ENCODE results near the gene RCOR2. TPM values are rescaled to one million over a fixed set of nuclear protein-coding genes. Genes with fewer than 3 reads are reported as not detected.

RCOR2 gene
- total and polyA plus RNA-seq, 12 donors, result 0.33 to 4.5 (median 1.2) TPM; not detected in 2

DNA sequence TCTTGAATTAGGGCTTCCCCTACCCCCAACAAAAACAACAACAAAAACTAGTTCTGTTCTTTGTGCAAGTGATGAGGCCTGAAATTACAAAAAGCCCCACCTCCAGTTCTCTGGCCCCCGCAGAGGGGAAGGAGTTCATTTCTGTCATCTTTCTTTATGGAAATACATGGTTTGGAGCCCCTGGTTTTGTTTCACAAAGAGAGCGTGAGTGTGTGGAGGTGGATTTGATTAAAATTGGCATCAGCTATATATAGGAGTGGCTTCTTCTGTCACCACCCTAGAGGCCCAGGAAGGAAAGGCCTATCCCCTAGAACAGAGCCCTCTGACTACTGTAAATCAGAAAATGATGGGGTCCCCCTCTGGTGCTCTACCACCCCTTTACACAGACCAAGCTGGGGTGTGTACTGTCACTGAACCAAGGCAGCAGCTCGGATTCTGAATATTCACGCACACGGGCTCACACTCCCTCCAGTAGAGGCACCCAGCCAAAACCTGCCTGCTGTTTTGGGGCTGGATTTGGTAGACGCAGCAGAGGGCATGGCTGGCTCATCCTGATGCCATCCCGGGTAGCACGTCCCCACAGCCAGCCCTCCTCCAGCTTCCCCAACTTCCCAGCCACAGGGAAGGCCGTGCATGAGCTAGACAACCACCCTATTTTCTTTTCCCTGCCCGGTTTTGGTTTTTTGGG is 19.4 kb downstream of the RCOR2 start:
- H3K9me3 ChIP-seq (replicated peaks in 1 of 3), result no peaks in the 10 kb centered on the region
- peaks cover 0 to 76% of the 10 kb centered on the region in 2 donors for H3K36me3 ChIP-seq (replicated peaks in 1 of 2)
- intact Hi-C loops (cut with DNase I), result no loop called here
- 81 to 94% (median 91%) methylated on average over 8 to 10 of the region's 10 CpGs for WGBS, 4 donors
- no peak for DNase-seq
- H3K27me3 ChIP-seq, result no peaks in the 10 kb centered on the region
- no peaks in the 10 kb centered on the region for H3K4me1 ChIP-seq (replicated peaks in 1 of 2)
- no peak overlapping the region for H3K27ac ChIP-seq
- TF ChIP-seq POLR2A (IDR thresholded peaks at IDR 0.05), result no peak
- no peak for TF ChIP-seq CTCF (IDR thresholded peaks at IDR 0.05)
- no peak overlapping the region for H3K4me3 ChIP-seq

- WGBS, 4 donors, result 71 to 76% (median 72%) methylated on average over 4 of the region's 4 CpGs
- TF ChIP-seq POLR2A (IDR thresholded peaks at IDR 0.05) (no peak), CTCF (IDR thresholded peaks at IDR 0.05) (no peak)
- intact Hi-C loops (cut with DNase I), result no loop called here
- Histone ChIP-seq H3K4me3 (no peak overlapping the region), H3K36me3 (replicated peaks in 1 of 2) (peaks cover 0 to 63% of the 10 kb centered on the region in 2 donors), H3K27ac (no peak overlapping the region), H3K9me3 (replicated peaks in 1 of 3) (no peaks in the 10 kb centered on the region), H3K27me3 (no peaks in the 10 kb centered on the region), H3K4me1 (replicated peaks in 1 of 2) (no peaks in the 10 kb centered on the region)
- DNase-seq, result no peak
Measured at GRCh38 chr11:63896071-63896470, 20.9 kb downstream of the RCOR2 start.

- peaks cover 0 to 36% of the 10 kb centered on the region in 2 donors for H3K36me3 ChIP-seq (replicated peaks in 1 of 2)
- no peaks in the 10 kb centered on the region for H3K9me3 ChIP-seq (replicated peaks in 1 of 3)
- H3K4me3 ChIP-seq, result no peak overlapping the region
- TF ChIP-seq POLR2A (IDR thresholded peaks at IDR 0.05) (no peak), CTCF (IDR thresholded peaks at IDR 0.05) (no peak)
- H3K4me1 ChIP-seq (replicated peaks in 1 of 2), result peaks cover 0 to 25% of the 10 kb centered on the region in 2 donors
- H3K27ac ChIP-seq, result no peak overlapping the region
- intact Hi-C loops (cut with DNase I), result no loop called here
- 97 to 99% (median 98%) methylated on average over 6 of the region's 6 CpGs for WGBS, 4 donors
- DNase-seq, result no peak
- no peaks in the 10 kb centered on the region for H3K27me3 ChIP-seq
Measured at GRCh38 chr11:63893355-63893754, 23.6 kb downstream of the RCOR2 start.

- peaks cover 6 to 37% of the 10 kb centered on the region in 2 donors for H3K4me1 ChIP-seq (replicated peaks in 1 of 2)
- H3K27me3 ChIP-seq, result no peaks in the 10 kb centered on the region
- no peak overlapping the region for H3K27ac ChIP-seq
- H3K4me3 ChIP-seq, result no peak overlapping the region
- WGBS, 4 donors, result 41 to 50% (median 45%) methylated on average over 3 of the region's 3 CpGs
- DNase-seq, result no peak
- H3K9me3 ChIP-seq (replicated peaks in 1 of 3), result no peaks in the 10 kb centered on the region
- H3K36me3 ChIP-seq (replicated peaks in 1 of 2), result peaks cover 0 to 25% of the 10 kb centered on the region in 2 donors
- intact Hi-C loops (cut with DNase I), result no loop called here
- TF ChIP-seq CTCF (IDR thresholded peaks at IDR 0.05), result no peak
- TF ChIP-seq POLR2A (IDR thresholded peaks at IDR 0.05), result no peak
Measured at GRCh38 chr11:63892228-63892627, 24.7 kb downstream of the RCOR2 start.

All from adrenal gland (tissue), 12 donors.